DOHH2 (cell line): ENCODE results near the gene LSAMP.

Experiments
- CTCF ChIP-seq: fragments of 200-600 bp; sonication (generic); IDR thresholded peaks from one replicate; pipeline ENCODE4 v1.5.1; 2014; ENCODE audit warnings: antibody characterized with exemption, mild to moderate bottlenecking, low read depth, low read length; ENCODE audit not compliant: poor library complexity, severe bottlenecking
- EZH2phosphoT487 ChIP-seq: fragments of 200-600 bp; sonication (generic); IDR thresholded peaks from 2 replicates; pipeline ENCODE4 v1.6.1; 2017; ENCODE audit warnings: borderline replicate concordance, mild to moderate bottlenecking, antibody characterized with exemption, low read length, moderate library complexity, mixed read lengths

- no peak for TF ChIP-seq CTCF
- TF ChIP-seq EZH2phosphoT487: no peak
Measured at GRCh38 chr3:116444819-116445310, 422 bp downstream of the LSAMP start.
